ENCODE measurements around the gene ZMIZ1.

GRCh38 chr10:79215531-79215930, 146.8 kb downstream of the ZMIZ1 start:
- TF ChIP-seq CTCF (conservative IDR thresholded peaks at IDR 0.05; ENCODE audit: low read depth, low read length) (no peak), EZH2 (IDR thresholded peaks at IDR 0.05; ENCODE audit: borderline replicate concordance, low read depth, low read length, poor library complexity, severe bottlenecking) (no peak)
